Esophagus muscularis mucosa (tissue), 3 donors: ENCODE results near the gene PLBD2.

ENCODE experiments used
- CTCF ChIP-seq, 3 experiments: fragments of 200-600 bp in 2 of 3; fragments of 450-650 bp in 1 of 3; sonication (generic) in 2 of 3; IDR thresholded peaks; one replicate each; pipeline ENCODE4 v1.5.1; 2017 to 2019; ENCODE audit warnings: antibody characterized with exemption in 3 of 3, mild to moderate bottlenecking in 2 of 3, moderate library complexity in 1 of 3
- EP300 ChIP-seq: sonication (generic); formaldehyde crosslinking; IDR thresholded peaks from one replicate; pipeline ENCODE4 v1.6.1; 2017; ENCODE audit warnings: antibody characterized with exemption

DNA sequence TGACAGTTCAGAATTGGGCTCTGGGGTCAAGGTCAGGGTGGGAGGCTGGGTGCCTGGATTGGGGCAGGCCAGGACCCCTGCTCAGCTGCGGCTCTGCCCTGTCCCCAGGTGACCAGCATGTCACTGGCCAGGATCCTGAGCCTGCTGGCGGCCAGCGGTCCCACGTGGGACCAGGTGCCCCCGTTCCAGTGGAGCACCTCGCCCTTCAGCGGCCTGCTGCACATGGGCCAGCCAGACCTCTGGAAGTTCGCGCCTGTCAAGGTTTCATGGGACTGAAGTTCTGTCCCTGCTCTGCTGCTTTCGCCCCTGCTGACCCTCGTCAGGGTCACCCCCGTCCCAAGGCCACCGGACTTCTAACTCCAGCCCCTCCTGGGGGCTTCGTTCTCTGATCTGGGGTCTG lies 30.0 kb downstream of the PLBD2 start:
- TF ChIP-seq CTCF (IDR thresholded peaks at IDR 0.05) (no peak), EP300 (no peak)
